Measurements from ENCODE around the gene RNU7-1.

The RNU7-1 gene

DNA sequence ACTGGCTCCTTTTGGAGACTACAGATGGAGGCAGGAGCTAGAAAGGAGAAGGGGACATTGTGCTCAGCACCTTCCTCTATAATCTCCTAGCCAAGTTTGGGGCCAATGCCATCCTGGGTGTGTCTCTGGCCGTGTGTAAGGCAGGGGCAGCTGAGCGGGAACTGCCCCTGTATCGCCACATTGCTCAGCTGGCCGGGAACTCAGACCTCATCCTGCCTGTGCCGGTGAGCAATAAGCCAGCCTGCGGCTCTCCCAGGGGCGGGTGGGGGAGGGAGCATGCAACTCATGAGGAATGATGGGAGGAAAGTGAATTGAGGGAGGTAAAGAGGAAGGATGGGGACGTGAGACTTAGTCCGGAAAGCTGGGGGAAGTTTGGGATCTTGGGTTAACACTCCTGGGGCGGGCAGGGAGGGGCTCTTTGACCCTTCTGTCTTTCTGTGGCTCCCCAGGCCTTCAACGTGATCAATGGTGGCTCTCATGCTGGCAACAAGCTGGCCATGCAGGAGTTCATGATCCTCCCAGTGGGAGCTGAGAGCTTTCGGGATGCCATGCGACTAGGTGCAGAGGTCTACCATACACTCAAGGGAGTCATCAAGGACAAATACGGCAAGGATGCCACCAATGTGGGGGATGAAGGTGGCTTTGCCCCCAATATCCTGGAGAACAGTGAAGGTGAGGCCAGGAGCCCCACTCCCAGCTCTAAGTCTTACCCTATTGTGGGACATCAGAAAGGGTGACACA lies 26.0 kb upstream of the RNU7-1 start:
- Histone ChIP-seq H3K9me3 (ENCODE audit: insufficient read depth, low read length) (no peaks in the 10 kb centered on the region), H3K4me3 (ENCODE audit: insufficient read depth, low read length, poor library complexity, severe bottlenecking) (no peak overlapping the region), H3K9ac (ENCODE audit: low read length) (no peak overlapping the region), H2AFZ (ENCODE audit: low read depth, low read length, severe bottlenecking) (no peak overlapping the region), H3F3A (ENCODE audit: insufficient read depth) (no peaks in the 10 kb centered on the region), H3K79me2 (ENCODE audit: insufficient read depth, low read length) (no peaks in the 10 kb centered on the region), H4K20me1 (ENCODE audit: low read depth, low read length) (no peaks in the 10 kb centered on the region), H3K27me3 (ENCODE audit: low read length) (no peaks in the 10 kb centered on the region), H3K4me2 (ENCODE audit: low read depth, low read length, poor library complexity, severe bottlenecking) (no peak overlapping the region), H3K27ac (ENCODE audit: low read depth, low read length) (no peak overlapping the region), H3K36me3 (ENCODE audit: low read length) (no peaks in the 10 kb centered on the region), H3K9me2 (replicated peaks; ENCODE audit: insufficient read depth, low read length) (no peaks in the 10 kb centered on the region)
- TF ChIP-seq EZH2phosphoT487 (conservative IDR thresholded peaks at IDR 0.05; ENCODE audit: low read length) = no peak

DNA sequence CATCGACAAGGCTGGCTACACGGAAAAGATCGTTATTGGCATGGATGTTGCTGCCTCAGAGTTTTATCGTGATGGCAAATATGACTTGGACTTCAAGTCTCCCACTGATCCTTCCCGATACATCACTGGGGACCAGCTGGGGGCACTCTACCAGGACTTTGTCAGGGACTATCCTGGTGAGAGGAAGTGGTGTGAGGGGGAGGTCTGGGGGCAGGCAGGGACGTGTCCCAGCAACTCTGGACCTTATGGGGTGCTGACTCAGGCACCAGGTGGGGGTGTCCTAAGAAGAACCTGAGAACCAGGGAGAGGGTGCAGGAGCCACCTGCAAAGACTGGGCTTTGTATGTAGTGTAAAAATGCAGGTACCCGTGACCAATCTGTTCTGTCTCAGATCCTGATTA lies 24.0 kb upstream of the RNU7-1 start:
- Histone ChIP-seq H3K9ac (ENCODE audit: low read length) (no peak overlapping the region), H2AFZ (ENCODE audit: low read depth, low read length, severe bottlenecking) (no peak overlapping the region)

DNA sequence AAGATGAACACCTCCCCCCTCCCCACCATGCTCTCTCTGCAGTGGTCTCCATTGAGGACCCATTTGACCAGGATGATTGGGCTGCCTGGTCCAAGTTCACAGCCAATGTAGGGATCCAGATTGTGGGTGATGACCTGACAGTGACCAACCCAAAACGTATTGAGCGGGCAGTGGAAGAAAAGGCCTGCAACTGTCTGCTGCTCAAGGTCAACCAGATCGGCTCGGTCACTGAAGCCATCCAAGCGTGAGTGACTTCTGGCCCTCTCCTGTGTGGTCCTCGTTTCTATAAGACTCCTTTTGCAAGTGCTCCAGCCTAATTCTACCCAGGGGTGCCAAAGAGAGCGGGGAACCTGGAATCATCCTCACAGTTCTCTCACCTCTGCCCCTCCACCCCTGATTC lies 22.1 kb upstream of the RNU7-1 start:
- no peaks in the 10 kb centered on the region for H3F3A ChIP-seq (ENCODE audit: insufficient read depth)
- H3K4me2 ChIP-seq (ENCODE audit: low read depth, low read length, poor library complexity, severe bottlenecking) = no peak overlapping the region
- H4K20me1 ChIP-seq (ENCODE audit: low read depth, low read length) = no peaks in the 10 kb centered on the region
- no peak overlapping the region for H3K4me3 ChIP-seq (ENCODE audit: insufficient read depth, low read length, poor library complexity, severe bottlenecking)
- H3K79me2 ChIP-seq (ENCODE audit: insufficient read depth, low read length) = no peaks in the 10 kb centered on the region
- H3K36me3 ChIP-seq (ENCODE audit: low read length) = no peaks in the 10 kb centered on the region
- no peaks in the 10 kb centered on the region for H3K27me3 ChIP-seq (ENCODE audit: low read length)
- no peak overlapping the region for H2AFZ ChIP-seq (ENCODE audit: low read depth, low read length, severe bottlenecking)
- no peaks in the 10 kb centered on the region for H3K9me3 ChIP-seq (ENCODE audit: insufficient read depth, low read length)
- TF ChIP-seq, protein P1, sequence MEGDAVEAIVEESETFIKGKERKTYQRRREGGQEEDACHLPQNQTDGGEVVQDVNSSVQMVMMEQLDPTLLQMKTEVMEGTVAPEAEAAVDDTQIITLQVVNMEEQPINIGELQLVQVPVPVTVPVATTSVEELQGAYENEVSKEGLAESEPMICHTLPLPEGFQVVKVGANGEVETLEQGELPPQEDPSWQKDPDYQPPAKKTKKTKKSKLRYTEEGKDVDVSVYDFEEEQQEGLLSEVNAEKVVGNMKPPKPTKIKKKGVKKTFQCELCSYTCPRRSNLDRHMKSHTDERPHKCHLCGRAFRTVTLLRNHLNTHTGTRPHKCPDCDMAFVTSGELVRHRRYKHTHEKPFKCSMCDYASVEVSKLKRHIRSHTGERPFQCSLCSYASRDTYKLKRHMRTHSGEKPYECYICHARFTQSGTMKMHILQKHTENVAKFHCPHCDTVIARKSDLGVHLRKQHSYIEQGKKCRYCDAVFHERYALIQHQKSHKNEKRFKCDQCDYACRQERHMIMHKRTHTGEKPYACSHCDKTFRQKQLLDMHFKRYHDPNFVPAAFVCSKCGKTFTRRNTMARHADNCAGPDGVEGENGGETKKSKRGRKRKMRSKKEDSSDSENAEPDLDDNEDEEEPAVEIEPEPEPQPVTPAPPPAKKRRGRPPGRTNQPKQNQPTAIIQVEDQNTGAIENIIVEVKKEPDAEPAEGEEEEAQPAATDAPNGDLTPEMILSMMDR (IDR thresholded peaks at IDR 0.05; ENCODE audit: insufficient read depth, low read length, poor library complexity, severe bottlenecking) = no peak
- TF ChIP-seq EZH2phosphoT487 (conservative IDR thresholded peaks at IDR 0.05; ENCODE audit: low read length) = no peak
- no peaks in the 10 kb centered on the region for H3K9me2 ChIP-seq (replicated peaks; ENCODE audit: insufficient read depth, low read length)
- H3K9ac ChIP-seq (ENCODE audit: low read length) = no peak overlapping the region
- no peak overlapping the region for H3K27ac ChIP-seq (ENCODE audit: low read depth, low read length)

More for the DNA sequence above, 24.0 kb upstream of the RNU7-1 start:
- no peaks in the 10 kb centered on the region for H4K20me1 ChIP-seq (ENCODE audit: low read depth, low read length)
- no peaks in the 10 kb centered on the region for H3K27me3 ChIP-seq (ENCODE audit: low read length)
- no peaks in the 10 kb centered on the region for H3K79me2 ChIP-seq (ENCODE audit: insufficient read depth, low read length)
- H3K9me2 ChIP-seq (replicated peaks; ENCODE audit: insufficient read depth, low read length) = no peaks in the 10 kb centered on the region
- H3K4me2 ChIP-seq (ENCODE audit: low read depth, low read length, poor library complexity, severe bottlenecking) = no peak overlapping the region
- H3K4me3 ChIP-seq (ENCODE audit: insufficient read depth, low read length, poor library complexity, severe bottlenecking) = no peak overlapping the region
- H3K9me3 ChIP-seq (ENCODE audit: insufficient read depth, low read length) = no peaks in the 10 kb centered on the region
- no peak overlapping the region for H3K27ac ChIP-seq (ENCODE audit: low read depth, low read length)
- no peaks in the 10 kb centered on the region for H3F3A ChIP-seq (ENCODE audit: insufficient read depth)
- TF ChIP-seq EZH2phosphoT487 (conservative IDR thresholded peaks at IDR 0.05; ENCODE audit: low read length) = no peak
- TF ChIP-seq, protein P1 (IDR thresholded peaks at IDR 0.05; ENCODE audit: insufficient read depth, low read length, poor library complexity, severe bottlenecking) = no peak
- no peaks in the 10 kb centered on the region for H3K36me3 ChIP-seq (ENCODE audit: low read length)
